ENCODE measurements around the gene GBP2. TPM values are rescaled to one million over a fixed set of nuclear protein-coding genes. Genes with fewer than 3 reads are reported as not detected.
"Not testable (repeated sequence)": the region's sequence is repeated elsewhere in the genome, so short reads cannot be mapped to it uniquely, and the experiment has no call there.

GBP2 gene
- total RNA-seq, 1 experiment from 2014 or later, result 3.0 TPM

GRCh38 chr1:89081005-89081404 lies 44.9 kb downstream of the GBP2 start:
- ATAC-seq (no peak), DNase-seq (ENCODE audit: low read depth, low spot score) (no peak)
- Histone ChIP-seq H3K36me3 (ENCODE audit: control insufficient read depth, insufficient read depth, low read length) (no peaks in the 10 kb centered on the region), H3K4me3 (ENCODE audit: low read depth in 2 of 2, low read length in 2 of 2) (no peak overlapping the region), H3K27me3 (ENCODE audit: control insufficient read depth, insufficient read depth, low read length) (no peaks in the 10 kb centered on the region), H3K9me3 (ENCODE audit: control insufficient read depth, insufficient read depth, low read depth, low read length) (no peaks in the 10 kb centered on the region; the same call in 1 of the 2 replicates), H3K4me1 (ENCODE audit: control insufficient read depth, insufficient read depth, low read length) (no peaks in the 10 kb centered on the region), H3K27ac (ENCODE audit: low read length) (no peak overlapping the region)
- in situ Hi-C loops (cut with HindIII; ENCODE audit: low pct_unique_long_range_greater_than_20kb, low sequenced_read_pairs), result no loop called here
- CTCF ChIA-PET, result no interaction called here
- intact Hi-C loops (cut with micrococcal nuclease; ENCODE audit: unreplicated experiment), result no loop called here
- no TSS peak for BruUV-seq (replicated peaks)
- TF ChIP-seq SIN3A (IDR thresholded peaks at IDR 0.05; ENCODE audit: borderline replicate concordance, insufficient read depth, low read depth, low read length) (no peak), REST (IDR thresholded peaks at IDR 0.05; ENCODE audit: insufficient read depth in 1 of 2, low read depth in 2 of 2, low read length in 1 of 2) (no peak), POLR2AphosphoS5 (IDR thresholded peaks at IDR 0.05; ENCODE audit: low read depth, low read length) (no peak), TCF7L2 (IDR thresholded peaks at IDR 0.05; ENCODE audit: low read depth, low read length) (no peak), CTCF (IDR thresholded peaks at IDR 0.05) (no peak)
- POLR2A ChIA-PET, result interaction anchor here (0.6 kb wide), 1 partner anchor 47 kb away, joined by 10 read pairs; no protein-coding TSS in a partner anchor

GRCh38 chr1:89080068-89080467 lies 45.8 kb downstream of the GBP2 start:
- H3K27ac ChIP-seq (ENCODE audit: low read length); H3K9me3 ChIP-seq (ENCODE audit: control insufficient read depth, insufficient read depth, low read depth, low read length); H3K4me1 ChIP-seq (ENCODE audit: control insufficient read depth, insufficient read depth, low read length); H3K36me3 ChIP-seq (ENCODE audit: control insufficient read depth, insufficient read depth, low read length); in situ Hi-C loops (cut with HindIII; ENCODE audit: low pct_unique_long_range_greater_than_20kb, low sequenced_read_pairs); H3K27me3 ChIP-seq (ENCODE audit: control insufficient read depth, insufficient read depth, low read length); intact Hi-C loops (cut with micrococcal nuclease; ENCODE audit: unreplicated experiment); H3K4me3 ChIP-seq (ENCODE audit: low read depth in 2 of 2, low read length in 2 of 2); DNase-seq (ENCODE audit: low read depth, low spot score); POLR2A ChIA-PET; BruUV-seq (replicated peaks); ATAC-seq: not testable (repeated sequence)
- CTCF ChIA-PET, result interaction anchor here (0.7 kb wide), 1 partner anchor 11 kb away, joined by 3 read pairs; no protein-coding TSS in a partner anchor

- CTCF ChIA-PET; H3K36me3 ChIP-seq (ENCODE audit: control insufficient read depth, insufficient read depth, low read length); H3K27ac ChIP-seq (ENCODE audit: low read length); H3K27me3 ChIP-seq (ENCODE audit: control insufficient read depth, insufficient read depth, low read length); DNase-seq (ENCODE audit: low read depth, low spot score); H3K4me1 ChIP-seq (ENCODE audit: control insufficient read depth, insufficient read depth, low read length); H3K9me3 ChIP-seq (ENCODE audit: control insufficient read depth, insufficient read depth, low read depth, low read length); H3K4me3 ChIP-seq (ENCODE audit: low read depth in 2 of 2, low read length in 2 of 2); BruUV-seq (replicated peaks); in situ Hi-C loops (cut with HindIII; ENCODE audit: low pct_unique_long_range_greater_than_20kb, low sequenced_read_pairs); intact Hi-C loops (cut with micrococcal nuclease; ENCODE audit: unreplicated experiment); ATAC-seq; POLR2A ChIA-PET: not testable (repeated sequence)
Observed at GRCh38 chr1:89072466-89073065, 53.3 kb downstream of the GBP2 start.

Measured in Panc1 (cell line).